PC-3 (cell line): Measurements from ENCODE around the gene MCCC1.

Experiments used
- CTCF ChIP-seq: fragments of 300-600 bp; sonication (generic); conservative IDR thresholded peaks from 2 replicates; pipeline ENCODE4 v1.5.1; 2017; ENCODE audit warnings: antibody characterized with exemption, low read depth, mild to moderate bottlenecking, low read length
- EZH2 ChIP-seq: fragments of 300-600 bp; sonication (generic); IDR thresholded peaks from one replicate; pipeline ENCODE4 v1.6.1; 2017; ENCODE audit warnings: antibody characterized with exemption, mild to moderate bottlenecking, low read length; ENCODE audit not compliant: unreplicated experiment
- EZH2phosphoT487 ChIP-seq: fragments of 300-600 bp; sonication (generic); IDR thresholded peaks from 2 replicates; pipeline ENCODE4 v1.6.1; 2018; ENCODE audit warnings: mild to moderate bottlenecking, antibody characterized with exemption, low read length, borderline replicate concordance

- TF ChIP-seq CTCF (no peak), EZH2phosphoT487 (no peak), EZH2 (no peak)
Observed at GRCh38 chr3:183081459-183082183, 17.7 kb downstream of the MCCC1 start.
